ENCODE measurements around the gene SARDH. TPM values are rescaled to one million over a fixed set of nuclear protein-coding genes. Genes with fewer than 3 reads are reported as not detected.

The SARDH gene
- total and polyA plus RNA-seq, 2 of the 8 experiments (the other 6 are each of a cell fraction or from before 2014, with no cell fraction given), result 6.4 to 7.4 TPM

- no peak for TF ChIP-seq CTCF (IDR thresholded peaks at IDR 0.05; ENCODE audit: control extremely low read depth in 1 of 3, insufficient read depth in 1 of 3, low read depth in 1 of 3, low read length in 3 of 3)
Observed at GRCh38 chr9:133786371-133786753, 48.2 kb upstream of the SARDH start (continued).
